Breast epithelium (tissue), 3 donors: ENCODE measurements around the gene BCL3.

ENCODE experiments used
- CTCF ChIP-seq, 3 donors: fragments of 450-650 bp; IDR thresholded peaks; one replicate each; pipeline ENCODE4 v1.5.1; 2016 to 2017; ENCODE audit warnings: antibody characterized with exemption in 3 of 3, mild to moderate bottlenecking in 3 of 3, moderate library complexity in 3 of 3
- POLR2A ChIP-seq: fragments of 450-650 bp; IDR thresholded peaks from one replicate; pipeline ENCODE4 v1.6.1; 2016; ENCODE audit warnings: antibody characterized with exemption, mild to moderate bottlenecking, moderate library complexity

- TF ChIP-seq POLR2A (peak; percentile 15), CTCF (IDR thresholded peaks at IDR 0.05) (no peak)
Measured at GRCh38 chr19:44746946-44747738, 1.4 kb upstream of the BCL3 start.
